Testis (tissue), 2 donors: Measurements from ENCODE around the gene CATSPER1.

ENCODE experiments used
- POLR2A ChIP-seq: fragments of 450-650 bp; IDR thresholded peaks from one replicate; pipeline ENCODE4 v1.6.1; 2017; ENCODE audit warnings: antibody characterized with exemption, mild to moderate bottlenecking, moderate library complexity
- TF ChIP-seq, protein P1 (sequence below), 3 experiments: fragments of 450-650 bp in 2 of 3; fragments of 200-600 bp in 1 of 3; sonication (generic) in 1 of 3; IDR thresholded peaks; one replicate each; pipeline ENCODE4 v1.5.1; 2016 to 2019; ENCODE audit warnings: antibody characterized with exemption in 3 of 3, mild to moderate bottlenecking in 2 of 3, moderate library complexity in 1 of 3

DNA sequence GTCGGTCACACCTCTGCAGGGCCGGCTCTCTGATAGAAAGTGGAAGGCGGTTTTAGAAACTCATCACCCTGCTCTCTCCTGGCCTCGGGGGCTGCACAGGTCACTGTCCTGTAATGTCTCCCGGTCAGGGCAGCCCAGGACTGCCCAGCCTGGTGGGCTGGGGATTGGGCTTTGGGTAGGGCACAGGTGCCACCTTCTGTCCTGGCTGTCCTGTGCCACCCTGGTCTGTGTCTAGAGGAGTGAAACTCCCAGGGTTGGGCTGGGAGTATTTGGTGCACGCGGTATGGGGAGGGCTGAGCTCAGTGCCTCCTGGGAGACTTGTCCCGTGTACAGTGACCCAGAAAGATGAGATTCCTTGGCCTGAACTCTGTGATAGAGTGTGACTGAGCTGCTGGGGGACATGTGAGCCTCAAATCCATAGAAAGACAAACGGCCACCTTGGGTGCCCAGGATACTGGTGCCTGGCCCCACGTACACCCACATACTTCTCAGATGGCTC, 47.0 kb downstream of the CATSPER1 start:
- TF ChIP-seq, protein P1, sequence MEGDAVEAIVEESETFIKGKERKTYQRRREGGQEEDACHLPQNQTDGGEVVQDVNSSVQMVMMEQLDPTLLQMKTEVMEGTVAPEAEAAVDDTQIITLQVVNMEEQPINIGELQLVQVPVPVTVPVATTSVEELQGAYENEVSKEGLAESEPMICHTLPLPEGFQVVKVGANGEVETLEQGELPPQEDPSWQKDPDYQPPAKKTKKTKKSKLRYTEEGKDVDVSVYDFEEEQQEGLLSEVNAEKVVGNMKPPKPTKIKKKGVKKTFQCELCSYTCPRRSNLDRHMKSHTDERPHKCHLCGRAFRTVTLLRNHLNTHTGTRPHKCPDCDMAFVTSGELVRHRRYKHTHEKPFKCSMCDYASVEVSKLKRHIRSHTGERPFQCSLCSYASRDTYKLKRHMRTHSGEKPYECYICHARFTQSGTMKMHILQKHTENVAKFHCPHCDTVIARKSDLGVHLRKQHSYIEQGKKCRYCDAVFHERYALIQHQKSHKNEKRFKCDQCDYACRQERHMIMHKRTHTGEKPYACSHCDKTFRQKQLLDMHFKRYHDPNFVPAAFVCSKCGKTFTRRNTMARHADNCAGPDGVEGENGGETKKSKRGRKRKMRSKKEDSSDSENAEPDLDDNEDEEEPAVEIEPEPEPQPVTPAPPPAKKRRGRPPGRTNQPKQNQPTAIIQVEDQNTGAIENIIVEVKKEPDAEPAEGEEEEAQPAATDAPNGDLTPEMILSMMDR (IDR thresholded peaks at IDR 0.05), result no peak
- no peak for TF ChIP-seq POLR2A
